CD14-positive monocyte (primary cell): ENCODE results near the gene VMP1. TPM values are rescaled to one million over a fixed set of nuclear protein-coding genes. Genes with fewer than 3 reads are reported as not detected.

Source experiments
- DNase-seq, 3 donors: peaks; one replicate each; pipeline ENCODE4 v3.0.0-alpha.2; 2011 to 2022
- H2AFZ ChIP-seq: 2 replicates; pipeline ENCODE4 v1.6.0; 2012; ENCODE audit warnings: mild to moderate bottlenecking, low read depth, low read length, inconsistent platforms; ENCODE audit not compliant: insufficient read depth, poor library complexity, severe bottlenecking
- H3K27ac ChIP-seq, 2 donors: 1 replicate in 1 of 2; 2 replicates in 1 of 2; pipeline ENCODE4 v1.5.1; 2012 to 2013; ENCODE audit warnings: low read length in 2 of 2, control low read depth in 1 of 2, inconsistent platforms in 1 of 2, low read depth in 1 of 2, mild to moderate bottlenecking in 1 of 2
- H3K27me3 ChIP-seq, 2 donors: one replicate each; pipeline versions ENCODE4 v1.6.0 to v1.6.1; 2011 to 2013; ENCODE audit warnings: low read length in 2 of 2; ENCODE audit not compliant: control insufficient read depth in 2 of 2, insufficient read depth in 2 of 2
- H3K36me3 ChIP-seq, 2 donors: replicated peaks in 1 of 2; 1 replicate in 1 of 2; 2 replicates in 1 of 2; pipeline versions ENCODE4 v1.5.1 to v1.6.1; 2012 to 2013; ENCODE audit warnings: low read length in 2 of 2, control low read depth in 1 of 2, inconsistent platforms in 1 of 2, mild to moderate bottlenecking in 1 of 2; ENCODE audit not compliant: insufficient read depth in 2 of 2, control insufficient read depth in 1 of 2
- H3K4me1 ChIP-seq, 2 donors: 1 replicate in 1 of 2; 2 replicates in 1 of 2; pipeline versions ENCODE4 v1.5.1 to v1.6.1; 2012 to 2013; ENCODE audit warnings: low read length in 2 of 2, control low read depth in 1 of 2, inconsistent platforms in 1 of 2, mild to moderate bottlenecking in 1 of 2, moderate library complexity in 1 of 2; ENCODE audit not compliant: insufficient read depth in 2 of 2, control insufficient read depth in 1 of 2
- H3K4me2 ChIP-seq: replicated peaks from 2 replicates; pipeline ENCODE3; 2012; ENCODE audit warnings: low read length, moderate library complexity, mild to moderate bottlenecking; ENCODE audit not compliant: poor library complexity, severe bottlenecking; ENCODE audit errors: extremely low read depth
- H3K4me3 ChIP-seq, 3 experiments: fragments of 200-600 bp in 1 of 3; sonication (generic) in 1 of 3; replicated peaks in 1 of 3; 1 replicate in 2 of 3; 2 replicates in 1 of 3; pipeline ENCODE4 v1.5.1; 2011 to 2013; ENCODE audit warnings: low read length in 3 of 3, mild to moderate bottlenecking in 3 of 3, control low read depth in 2 of 3, low read depth in 2 of 3, inconsistent platforms in 1 of 3, moderate library complexity in 1 of 3
- H3K79me2 ChIP-seq: 2 replicates; pipeline ENCODE4 v1.6.0; 2012; ENCODE audit warnings: mild to moderate bottlenecking, control low read depth, inconsistent platforms, low read length, moderate library complexity; ENCODE audit not compliant: insufficient read depth
- H3K9ac ChIP-seq: 2 replicates; pipeline ENCODE4 v1.6.0; 2017; ENCODE audit warnings: low read length, mild to moderate bottlenecking; ENCODE audit not compliant: insufficient read depth, poor library complexity, severe bottlenecking
- H3K9me3 ChIP-seq, 2 donors: replicated peaks in 1 of 2; 1 replicate in 1 of 2; 2 replicates in 1 of 2; pipeline versions ENCODE4 v1.5.1 to v1.6.1; 2012 to 2013; ENCODE audit warnings: low read length in 2 of 2, control low read depth in 1 of 2; ENCODE audit not compliant: control insufficient read depth in 1 of 2, insufficient read depth in 1 of 2
- H4K20me1 ChIP-seq: 2 replicates; pipeline ENCODE4 v1.6.0; 2012; ENCODE audit warnings: mild to moderate bottlenecking, low read length, control low read depth, moderate library complexity; ENCODE audit not compliant: insufficient read depth
- H3K27ac Mint-ChIP-seq, 7 donors: one replicate each; pipeline ENCODE4 v1.8.0; 2020; ENCODE audit warnings: mild to moderate bottlenecking in 7 of 7, mixed read lengths in 7 of 7, moderate library complexity in 6 of 7, inconsistent platforms in 2 of 7
- H3K27me3 Mint-ChIP-seq, 3 donors: one replicate each; pipeline ENCODE4 v1.8.0; 2021 to 2022; ENCODE audit warnings: low read depth in 3 of 3, mild to moderate bottlenecking in 3 of 3, mixed read lengths in 3 of 3, moderate library complexity in 3 of 3, inconsistent platforms in 1 of 3
- H3K36me3 Mint-ChIP-seq, 2 donors: one replicate each; pipeline ENCODE4 v1.8.0; 2020; ENCODE audit warnings: mixed read lengths in 2 of 2, inconsistent platforms in 1 of 2, mild to moderate bottlenecking in 1 of 2
- H3K4me1 Mint-ChIP-seq: one replicate; pipeline ENCODE4 v1.8.0; 2020; ENCODE audit warnings: mild to moderate bottlenecking, mixed read lengths
- H3K4me3 Mint-ChIP-seq, 2 donors: one replicate each; pipeline ENCODE4 v1.8.0; 2020; ENCODE audit warnings: mild to moderate bottlenecking in 2 of 2, mixed read lengths in 2 of 2, moderate library complexity in 1 of 2
- H3K9me3 Mint-ChIP-seq, 7 donors: one replicate each; pipeline ENCODE4 v1.8.0; 2020 to 2022; ENCODE audit warnings: mixed read lengths in 7 of 7, mild to moderate bottlenecking in 6 of 7, moderate library complexity in 6 of 7, inconsistent platforms in 2 of 7
- WGBS: methylation state at CpG from one replicate; pipeline ENCODE4 v1.1.5; 2013; ENCODE audit warnings: missing lambda C conversion rate; ENCODE audit not compliant: insufficient coverage; 5-methylcytosine and 5-hydroxymethylcytosine counted together
- intact Hi-C, 2 donors: fragments of 100-400 bp; cut with micrococcal nuclease; formaldehyde crosslinking; loops; one replicate each; pipeline versions ENCODE4 v1.15.0 to v1.15.1; 2023
- polyA plus RNA-seq, 3 donors: library from polyadenylated mRNA; depleted of rRNA in 1 of 3; unstranded in 2 of 3; stranded (reverse) in 1 of 3; fragments of 300-500 nt in 2 of 3; fragments of >200 nt in 1 of 3; fragmentation: Illumina TruSeq in 2 of 3; gene quantifications; 1 replicate in 2 of 3; 2 replicates in 1 of 3; pipeline ENCODE4 v1.2.3, GENCODE V29; 2012 to 2021
- TF ChIP-seq, protein P1 (sequence below): fragments of 200-600 bp; IDR thresholded peaks from one replicate; pipeline ENCODE4 v1.8.0; 2022; ENCODE audit warnings: antibody characterized with exemption, mild to moderate bottlenecking

The VMP1 gene
- polyA plus RNA-seq, 3 donors = 246 to 511 (median 386) TPM

DNA sequence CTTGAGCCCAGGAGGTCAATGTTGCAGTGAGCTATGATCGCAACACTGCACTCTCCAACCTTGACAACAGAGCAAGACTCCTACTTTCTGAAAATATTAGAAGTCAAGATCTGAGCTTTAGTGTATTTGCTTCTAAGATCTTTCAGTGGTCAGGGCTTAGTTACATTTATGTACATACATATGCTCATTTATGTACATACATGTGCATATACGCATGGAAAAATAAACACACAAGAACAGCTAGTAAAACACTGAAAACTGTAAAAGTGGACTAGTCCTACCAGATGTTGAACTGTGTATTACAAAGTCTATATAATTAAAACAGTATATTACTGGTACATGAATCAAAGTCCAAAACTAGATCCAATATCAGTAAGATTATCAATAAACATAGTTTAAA, 28.5 kb upstream of the VMP1 start:
- no peak overlapping the region for H3K4me3 ChIP-seq
- Mint-ChIP-seq H3K4me3 (no peak overlapping the region), H3K27ac (peak overlapping the region in 3 of 7 donors; percentile 14 to 46 (median 40)), H3K9me3 (no peaks in the 10 kb centered on the region), H3K36me3 (peaks cover 85 to 88% of the 10 kb centered on the region in 2 donors), H3K4me1 (peaks cover 9% of the 10 kb centered on the region), H3K27me3 (no peaks in the 10 kb centered on the region)
- peaks cover 80% of the 10 kb centered on the region for H4K20me1 ChIP-seq
- no peak overlapping the region for H3K9ac ChIP-seq
- H3K4me1 ChIP-seq = peaks cover 0 to 12% of the 10 kb centered on the region in 2 donors
- H3K4me2 ChIP-seq = no peak overlapping the region
- no peak overlapping the region for H2AFZ ChIP-seq
- H3K9me3 ChIP-seq = no peaks in the 10 kb centered on the region
- peaks cover 47% of the 10 kb centered on the region for H3K79me2 ChIP-seq
- TF ChIP-seq, protein P1, sequence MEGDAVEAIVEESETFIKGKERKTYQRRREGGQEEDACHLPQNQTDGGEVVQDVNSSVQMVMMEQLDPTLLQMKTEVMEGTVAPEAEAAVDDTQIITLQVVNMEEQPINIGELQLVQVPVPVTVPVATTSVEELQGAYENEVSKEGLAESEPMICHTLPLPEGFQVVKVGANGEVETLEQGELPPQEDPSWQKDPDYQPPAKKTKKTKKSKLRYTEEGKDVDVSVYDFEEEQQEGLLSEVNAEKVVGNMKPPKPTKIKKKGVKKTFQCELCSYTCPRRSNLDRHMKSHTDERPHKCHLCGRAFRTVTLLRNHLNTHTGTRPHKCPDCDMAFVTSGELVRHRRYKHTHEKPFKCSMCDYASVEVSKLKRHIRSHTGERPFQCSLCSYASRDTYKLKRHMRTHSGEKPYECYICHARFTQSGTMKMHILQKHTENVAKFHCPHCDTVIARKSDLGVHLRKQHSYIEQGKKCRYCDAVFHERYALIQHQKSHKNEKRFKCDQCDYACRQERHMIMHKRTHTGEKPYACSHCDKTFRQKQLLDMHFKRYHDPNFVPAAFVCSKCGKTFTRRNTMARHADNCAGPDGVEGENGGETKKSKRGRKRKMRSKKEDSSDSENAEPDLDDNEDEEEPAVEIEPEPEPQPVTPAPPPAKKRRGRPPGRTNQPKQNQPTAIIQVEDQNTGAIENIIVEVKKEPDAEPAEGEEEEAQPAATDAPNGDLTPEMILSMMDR = no peak
- DNase-seq = no peak
- H3K27ac ChIP-seq = peak overlapping the region in 1 of 2 donors; percentile 26
- intact Hi-C loops = no loop called here
- no CpG with 5 or more reads among the region's 2 CpGs for WGBS
- peaks cover 95 to 99% of the 10 kb centered on the region in 2 donors for H3K36me3 ChIP-seq
- H3K27me3 ChIP-seq = no peaks in the 10 kb centered on the region

DNA sequence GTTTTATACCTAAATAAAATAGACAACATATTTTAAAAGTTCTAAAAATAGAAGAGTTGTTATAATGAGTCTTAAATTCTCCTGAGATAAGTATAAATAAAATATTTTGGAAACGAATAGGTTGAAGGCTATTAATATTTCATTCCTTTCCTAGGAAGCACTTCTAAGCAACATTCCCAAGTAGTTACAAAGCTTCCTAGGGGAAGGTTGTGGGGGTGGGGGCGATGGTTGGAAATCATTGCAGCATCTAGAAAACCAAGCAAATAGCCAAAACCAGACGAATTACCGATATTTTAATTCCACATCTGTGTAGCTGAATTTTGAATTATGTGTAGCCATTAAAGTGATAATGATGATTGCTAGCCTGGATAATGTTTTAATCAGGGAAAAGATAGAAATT, 27.1 kb upstream of the VMP1 start:
- no peak overlapping the region for H3K9ac ChIP-seq
- Mint-ChIP-seq H3K27ac (no peak overlapping the region), H3K27me3 (no peaks in the 10 kb centered on the region), H3K4me1 (peaks cover under 1% of the 10 kb centered on the region), H3K36me3 (peaks cover 85 to 88% of the 10 kb centered on the region in 2 donors), H3K4me3 (no peak overlapping the region), H3K9me3 (no peaks in the 10 kb centered on the region)
- peaks cover 89% of the 10 kb centered on the region for H4K20me1 ChIP-seq
- peaks cover 0 to 3% of the 10 kb centered on the region in 2 donors for H3K4me1 ChIP-seq
- WGBS = no CpG with 5 or more reads among the region's 4 CpGs
- intact Hi-C loops = no loop called here
- H3K4me3 ChIP-seq = no peak overlapping the region
- DNase-seq = no peak
- H3K27me3 ChIP-seq = no peaks in the 10 kb centered on the region
- no peaks in the 10 kb centered on the region for H3K9me3 ChIP-seq
- TF ChIP-seq, protein P1 = no peak
- no peak overlapping the region for H3K4me2 ChIP-seq
- no peak overlapping the region for H2AFZ ChIP-seq
- H3K27ac ChIP-seq = no peak overlapping the region
- H3K79me2 ChIP-seq = peaks cover 54% of the 10 kb centered on the region
- peaks cover 97 to 99% of the 10 kb centered on the region in 2 donors for H3K36me3 ChIP-seq
